Colonic mucosa (tissue), 4 donors: ENCODE results near the gene TTC3. TPM values are rescaled to one million over a fixed set of nuclear protein-coding genes. Genes with fewer than 3 reads are reported as not detected.

Experiments used
- DNase-seq: peaks from one replicate; pipeline ENCODE4 v3.0.0-alpha.2; 2020
- H3K27ac ChIP-seq: fragments of 200-600 bp; one replicate; pipeline ENCODE4 v1.8.0; 2021
- H3K27me3 ChIP-seq: fragments of 200-600 bp; one replicate; pipeline ENCODE4 v1.8.0; 2021
- H3K36me3 ChIP-seq: fragments of 200-600 bp; one replicate; pipeline ENCODE4 v1.8.0; 2021
- H3K4me1 ChIP-seq: fragments of 200-600 bp; one replicate; pipeline ENCODE4 v1.8.0; 2021; ENCODE audit warnings: mild to moderate bottlenecking
- H3K4me3 ChIP-seq: fragments of 200-600 bp; one replicate; pipeline ENCODE4 v1.8.0; 2021
- H3K9ac ChIP-seq, 2 donors: one replicate each; pipeline ENCODE4 v1.7.0; 2013; ENCODE audit warnings: control low read depth in 2 of 2, low read depth in 2 of 2, low read length in 2 of 2
- H3K9me3 ChIP-seq: fragments of 200-600 bp; one replicate; pipeline ENCODE4 v1.8.0; 2021
- CTCF ChIP-seq: fragments of 200-600 bp; IDR thresholded peaks from one replicate; pipeline ENCODE4 v1.8.0; 2022; ENCODE audit warnings: antibody characterized with exemption, mild to moderate bottlenecking
- intact Hi-C: fragments of 100-400 bp; cut with DNase I; formaldehyde crosslinking; loops from one replicate; pipeline ENCODE4 v1.14.1; 2022
- total RNA-seq, 2 donors: library from RNA; stranded (reverse); fragmentation: NEBNext Ultra II Directional in 1 of 2; extraction: Animal tissue kit (Norgen Biotek cat#: 25700) in 1 of 2; gene quantifications; one replicate each; pipeline ENCODE4 v1.2.1, GENCODE V29; 2021
- donor health status: healthy.
- donor health status: DM: no; HTN: no; CAD: no.
- donor health status: DM: no; HTN: no; CAD: no.

TTC3 gene
- total RNA-seq, 2 donors from 2014 or later, result 85.8 to 125 TPM

- no peak for DNase-seq
These were observed 122.6 kb downstream of the TTC3 start for GRCh38 chr21:37195610-37196009.

GRCh38 chr21:37196847-37197246, 123.8 kb downstream of the TTC3 start:
- H3K4me1 ChIP-seq, result no peaks in the 10 kb centered on the region
- H3K9ac ChIP-seq, result no peak overlapping the region
- no peak for TF ChIP-seq CTCF
- intact Hi-C loops, result no loop called here
- H3K27ac ChIP-seq, result no peak overlapping the region
- H3K9me3 ChIP-seq, result no peaks in the 10 kb centered on the region
- no peaks in the 10 kb centered on the region for H3K36me3 ChIP-seq
- H3K27me3 ChIP-seq, result no peaks in the 10 kb centered on the region
- no peak for DNase-seq
- H3K4me3 ChIP-seq, result no peak overlapping the region

More at GRCh38 chr21:37195610-37196009, 122.6 kb downstream of the TTC3 start:
- H3K36me3 ChIP-seq, result no peaks in the 10 kb centered on the region
- H3K27me3 ChIP-seq, result no peaks in the 10 kb centered on the region
- no peak overlapping the region for H3K9ac ChIP-seq
- no peaks in the 10 kb centered on the region for H3K4me1 ChIP-seq
- no peak overlapping the region for H3K27ac ChIP-seq
- H3K9me3 ChIP-seq, result no peaks in the 10 kb centered on the region
- intact Hi-C loops, result no loop called here
- no peak overlapping the region for H3K4me3 ChIP-seq
- TF ChIP-seq CTCF, result no peak

- H3K4me1 ChIP-seq, result no peaks in the 10 kb centered on the region
- no peak overlapping the region for H3K27ac ChIP-seq
- H3K27me3 ChIP-seq, result no peaks in the 10 kb centered on the region
- H3K9ac ChIP-seq, result no peak overlapping the region
- no peak for DNase-seq
- H3K9me3 ChIP-seq, result no peaks in the 10 kb centered on the region
- no peaks in the 10 kb centered on the region for H3K36me3 ChIP-seq
- no peak for TF ChIP-seq CTCF
- H3K4me3 ChIP-seq, result no peak overlapping the region
- intact Hi-C loops, result no loop called here
These were observed 124.7 kb downstream of the TTC3 start for GRCh38 chr21:37197746-37198145.

- Histone ChIP-seq H3K27me3 (no peaks in the 10 kb centered on the region), H3K4me3 (no peak overlapping the region), H3K27ac (peak overlapping the region; percentile 1), H3K9ac (no peak overlapping the region), H3K36me3 (no peaks in the 10 kb centered on the region), H3K9me3 (no peaks in the 10 kb centered on the region), H3K4me1 (no peaks in the 10 kb centered on the region)
- intact Hi-C loops, result no loop called here
- TF ChIP-seq CTCF, result no peak
- no peak for DNase-seq
These were observed 126.2 kb downstream of the TTC3 start for GRCh38 chr21:37199057-37199924.

- Histone ChIP-seq H3K27me3 (no peaks in the 10 kb centered on the region), H3K4me3 (no peak overlapping the region), H3K36me3 (no peaks in the 10 kb centered on the region), H3K9me3 (no peaks in the 10 kb centered on the region), H3K27ac (no peak overlapping the region), H3K9ac (no peak overlapping the region), H3K4me1 (no peaks in the 10 kb centered on the region)
- no peak for TF ChIP-seq CTCF
- DNase-seq, result no peak
- intact Hi-C loops, result no loop called here
These were observed 127.8 kb downstream of the TTC3 start for GRCh38 chr21:37200641-37201480.
